Trophoblast cell (in vitro differentiated cells and primary cell): ENCODE results near the gene PHYHD1.

ENCODE experiments used
- DNase-seq, 2 donors: peaks; one replicate each; pipeline ENCODE4 v3.0.0-alpha.2; 2016
- H2AFZ ChIP-seq: 2 replicates; pipeline ENCODE4 v1.6.1; 2013; ENCODE audit warnings: low read length, moderate library complexity, mild to moderate bottlenecking; ENCODE audit not compliant: insufficient read depth, poor library complexity
- H2AK5ac ChIP-seq: 2 replicates; pipeline ENCODE4 v1.6.1; 2013; ENCODE audit warnings: mild to moderate bottlenecking, low read length
- H2BK120ac ChIP-seq: 2 replicates; pipeline ENCODE4 v1.6.1; 2013; ENCODE audit warnings: low read length, mild to moderate bottlenecking, moderate library complexity; ENCODE audit not compliant: insufficient read depth, poor library complexity
- H2BK12ac ChIP-seq: 2 replicates; pipeline ENCODE4 v1.6.1; 2013; ENCODE audit warnings: mild to moderate bottlenecking, low read length, moderate library complexity
- H2BK5ac ChIP-seq: 2 replicates; pipeline ENCODE4 v1.6.1; 2013; ENCODE audit warnings: low read length, low read depth, moderate library complexity, mild to moderate bottlenecking; ENCODE audit not compliant: poor library complexity
- H3K14ac ChIP-seq: 2 replicates; pipeline ENCODE4 v1.6.1; 2013; ENCODE audit warnings: mild to moderate bottlenecking, low read length
- H3K18ac ChIP-seq: 2 replicates; pipeline ENCODE4 v1.6.1; 2013; ENCODE audit warnings: mild to moderate bottlenecking, low read length
- H3K23ac ChIP-seq: 2 replicates; pipeline ENCODE4 v1.6.1; 2013; ENCODE audit warnings: low read length
- H3K27ac ChIP-seq: 2 replicates; pipeline ENCODE4 v1.5.1; 2013; ENCODE audit warnings: low read depth, mild to moderate bottlenecking, inconsistent platforms, low read length, moderate library complexity
- H3K27me3 ChIP-seq: 2 replicates; pipeline ENCODE4 v1.6.1; 2013; ENCODE audit warnings: inconsistent platforms, mild to moderate bottlenecking, low read length, moderate library complexity; ENCODE audit not compliant: insufficient read depth
- H3K36me3 ChIP-seq, 2 experiments: 1 replicate in 1 of 2; 2 replicates in 1 of 2; pipeline ENCODE4 v1.6.1; 2013; ENCODE audit warnings: low read length in 2 of 2, mild to moderate bottlenecking in 2 of 2, moderate library complexity in 1 of 2; ENCODE audit not compliant: insufficient read depth in 2 of 2, control insufficient read depth in 1 of 2
- H3K4ac ChIP-seq: 2 replicates; pipeline ENCODE4 v1.6.1; 2013; ENCODE audit warnings: low read depth, mild to moderate bottlenecking, low read length, moderate library complexity
- H3K4me1 ChIP-seq, 2 experiments: 1 replicate in 1 of 2; 2 replicates in 1 of 2; pipeline ENCODE4 v1.6.1; 2013; ENCODE audit warnings: low read length in 2 of 2, mild to moderate bottlenecking in 2 of 2, moderate library complexity in 1 of 2; ENCODE audit not compliant: insufficient read depth in 2 of 2, control insufficient read depth in 1 of 2
- H3K4me2 ChIP-seq: 2 replicates; pipeline ENCODE4 v1.6.1; 2013; ENCODE audit warnings: inconsistent platforms, mild to moderate bottlenecking, low read length, moderate library complexity
- H3K4me3 ChIP-seq: 2 replicates; pipeline ENCODE4 v1.5.1; 2013; ENCODE audit warnings: mild to moderate bottlenecking, low read depth, low read length, inconsistent platforms
- H3K79me1 ChIP-seq: one replicate; pipeline ENCODE4 v1.6.1; 2013; ENCODE audit warnings: low read length
- H3K79me2 ChIP-seq: 2 replicates; pipeline ENCODE4 v1.6.1; 2013; ENCODE audit warnings: low read length, mild to moderate bottlenecking; ENCODE audit not compliant: control insufficient read depth, insufficient read depth, poor library complexity
- H3K9ac ChIP-seq: 2 replicates; pipeline ENCODE4 v1.6.1; 2013; ENCODE audit warnings: mild to moderate bottlenecking, low read length
- H3K9me3 ChIP-seq: 2 replicates; pipeline ENCODE4 v1.6.1; 2013; ENCODE audit warnings: low read depth, mild to moderate bottlenecking, control low read depth, inconsistent platforms, low read length; ENCODE audit not compliant: insufficient read depth
- H4K12ac ChIP-seq: 2 replicates; pipeline ENCODE4 v1.6.1; 2013; ENCODE audit warnings: low read depth, mild to moderate bottlenecking, low read length, moderate library complexity
- H4K8ac ChIP-seq: 2 replicates; pipeline ENCODE4 v1.6.1; 2013; ENCODE audit warnings: low read depth, mild to moderate bottlenecking, low read length, moderate library complexity
- H4K91ac ChIP-seq: one replicate; pipeline ENCODE4 v1.6.1; 2013; ENCODE audit warnings: low read depth, mild to moderate bottlenecking, low read length, moderate library complexity
- WGBS: extraction: QIAGEN DNeasy Blood & Tissue Kit; methylation state at CpG from one replicate; pipeline ENCODE4 v1.1.7; 2013; ENCODE audit warnings: missing lambda C conversion rate; ENCODE audit not compliant: insufficient read length, insufficient coverage; ENCODE audit errors: extremely low coverage; 5-methylcytosine and 5-hydroxymethylcytosine counted together

The PHYHD1 gene

DNA sequence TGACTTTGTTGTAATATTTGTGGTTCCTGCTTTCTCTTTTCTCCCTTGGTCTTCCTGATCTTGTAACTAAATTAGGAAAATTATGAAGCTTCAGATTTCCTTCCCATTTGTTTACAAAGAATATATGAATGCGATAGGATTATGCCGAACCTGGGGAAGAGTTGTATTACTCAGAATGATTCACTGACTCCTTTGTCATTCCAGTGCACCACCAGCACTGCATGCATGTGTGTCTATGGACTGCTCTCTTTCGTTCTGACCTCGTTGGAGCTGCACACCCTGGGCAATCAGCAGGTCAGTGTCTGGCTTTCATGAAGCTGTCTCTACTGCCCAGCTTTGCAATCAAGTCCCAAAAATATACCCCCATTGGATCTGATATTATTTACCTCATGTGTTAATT, 52.2 kb downstream of the PHYHD1 start:
- no peak overlapping the region for H3K9ac ChIP-seq
- no peak overlapping the region for H4K91ac ChIP-seq
- H3K9me3 ChIP-seq, result no peaks in the 10 kb centered on the region
- no peak overlapping the region for H2BK12ac ChIP-seq
- no peaks in the 10 kb centered on the region for H3K79me2 ChIP-seq
- no peak overlapping the region for H3K18ac ChIP-seq
- H3K14ac ChIP-seq, result no peak overlapping the region
- no peak overlapping the region for H3K4me2 ChIP-seq
- no peaks in the 10 kb centered on the region for H3K4me1 ChIP-seq
- DNase-seq, result no peak
- H3K79me1 ChIP-seq, result no peaks in the 10 kb centered on the region
- no peak overlapping the region for H2AFZ ChIP-seq
- no peak overlapping the region for H3K27ac ChIP-seq
- H4K12ac ChIP-seq, result no peak overlapping the region
- H3K4ac ChIP-seq, result no peak overlapping the region
- H3K4me3 ChIP-seq, result no peak overlapping the region
- H2AK5ac ChIP-seq, result no peak overlapping the region
- H3K27me3 ChIP-seq, result no peaks in the 10 kb centered on the region
- no peak overlapping the region for H4K8ac ChIP-seq
- no peak overlapping the region for H2BK5ac ChIP-seq
- no peak overlapping the region for H3K23ac ChIP-seq
- H3K36me3 ChIP-seq, result peaks cover 40 to 41% of the 10 kb centered on the region in 2 experiments
- no CpG with 5 or more reads among the region's 4 CpGs for WGBS
- no peak overlapping the region for H2BK120ac ChIP-seq

- no peak overlapping the region for H2BK12ac ChIP-seq
- H2BK120ac ChIP-seq, result no peak overlapping the region
- H2AFZ ChIP-seq, result no peak overlapping the region
- no peak overlapping the region for H4K91ac ChIP-seq
- H3K4ac ChIP-seq, result no peak overlapping the region
- no peak overlapping the region for H2BK5ac ChIP-seq
- peaks cover 43 to 62% of the 10 kb centered on the region in 2 experiments for H3K36me3 ChIP-seq
- H3K79me1 ChIP-seq, result no peaks in the 10 kb centered on the region
- H3K9ac ChIP-seq, result no peak overlapping the region
- no peaks in the 10 kb centered on the region for H3K27me3 ChIP-seq
- H2AK5ac ChIP-seq, result no peak overlapping the region
- no peak overlapping the region for H3K4me3 ChIP-seq
- no peak overlapping the region for H4K8ac ChIP-seq
- H3K9me3 ChIP-seq, result no peaks in the 10 kb centered on the region
- H3K18ac ChIP-seq, result no peak overlapping the region
- no peak overlapping the region for H3K23ac ChIP-seq
- WGBS, result no CpG with 5 or more reads among the region's 3 CpGs
- DNase-seq, result no peak
- no peak overlapping the region for H4K12ac ChIP-seq
- no peaks in the 10 kb centered on the region for H3K79me2 ChIP-seq
- H3K4me2 ChIP-seq, result no peak overlapping the region
- no peak overlapping the region for H3K14ac ChIP-seq
- no peaks in the 10 kb centered on the region for H3K4me1 ChIP-seq
- H3K27ac ChIP-seq, result no peak overlapping the region
These were observed 58.3 kb downstream of the PHYHD1 start for GRCh38 chr9:128979111-128979510.

GRCh38 chr9:128983536-128983935, 62.8 kb downstream of the PHYHD1 start:
- no peak overlapping the region for H3K18ac ChIP-seq
- H3K9ac ChIP-seq, result no peak overlapping the region
- no peak overlapping the region for H4K12ac ChIP-seq
- no peak overlapping the region for H3K4ac ChIP-seq
- no peak overlapping the region for H3K14ac ChIP-seq
- peaks cover 30 to 60% of the 10 kb centered on the region in 2 experiments for H3K36me3 ChIP-seq
- no peaks in the 10 kb centered on the region for H3K9me3 ChIP-seq
- H3K27ac ChIP-seq, result no peak overlapping the region
- no peaks in the 10 kb centered on the region for H3K27me3 ChIP-seq
- no peaks in the 10 kb centered on the region for H3K4me1 ChIP-seq
- H3K79me1 ChIP-seq, result no peaks in the 10 kb centered on the region
- H3K4me2 ChIP-seq, result no peak overlapping the region
- no peak overlapping the region for H4K8ac ChIP-seq
- H2AFZ ChIP-seq, result no peak overlapping the region
- no peak overlapping the region for H2BK12ac ChIP-seq
- H3K23ac ChIP-seq, result no peak overlapping the region
- H2BK120ac ChIP-seq, result no peak overlapping the region
- H4K91ac ChIP-seq, result no peak overlapping the region
- H3K79me2 ChIP-seq, result no peaks in the 10 kb centered on the region
- no CpG with 5 or more reads among the region's 8 CpGs for WGBS
- no peak overlapping the region for H2AK5ac ChIP-seq
- no peak for DNase-seq
- H3K4me3 ChIP-seq, result no peak overlapping the region
- no peak overlapping the region for H2BK5ac ChIP-seq

DNA sequence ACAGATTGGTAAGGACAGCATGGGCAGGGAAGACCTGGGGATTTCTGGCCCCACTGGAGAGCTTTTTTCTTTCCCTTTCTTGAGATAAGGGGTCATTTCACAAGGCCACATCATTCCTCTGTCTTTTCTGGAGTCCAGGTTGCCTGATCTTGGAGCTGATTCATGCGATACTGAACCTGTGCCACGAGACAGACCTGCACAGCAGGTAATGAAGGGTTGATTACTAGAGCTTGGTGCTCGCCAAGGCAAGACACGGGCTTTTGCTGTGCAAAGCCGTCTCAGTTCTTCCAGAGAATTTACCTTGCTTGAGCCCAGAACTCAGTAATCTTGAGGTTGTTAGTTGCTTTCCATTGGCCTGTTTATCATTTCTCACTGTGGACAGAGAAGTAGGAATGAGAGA, 65.9 kb downstream of the PHYHD1 start:
- Histone ChIP-seq H2BK5ac (no peak overlapping the region), H4K91ac (no peak overlapping the region), H3K79me1 (no peaks in the 10 kb centered on the region), H3K36me3 (peaks cover 39 to 51% of the 10 kb centered on the region in 2 experiments), H3K4ac (no peak overlapping the region), H3K4me3 (no peak overlapping the region), H2AFZ (no peak overlapping the region), H3K79me2 (no peaks in the 10 kb centered on the region), H2BK12ac (no peak overlapping the region), H3K14ac (no peak overlapping the region), H3K27ac (no peak overlapping the region), H3K4me2 (no peak overlapping the region), H2AK5ac (no peak overlapping the region), H3K18ac (no peak overlapping the region), H3K9ac (no peak overlapping the region), H3K27me3 (no peaks in the 10 kb centered on the region), H3K9me3 (no peaks in the 10 kb centered on the region), H3K4me1 (no peaks in the 10 kb centered on the region), H2BK120ac (no peak overlapping the region), H4K12ac (no peak overlapping the region), H4K8ac (no peak overlapping the region), H3K23ac (no peak overlapping the region)
- peak in 1 of 2 donors; percentile 48 for DNase-seq
- WGBS, result no CpG with 5 or more reads among the region's 5 CpGs
